ENCODE results near the gene DDX52. TPM values are rescaled to one million over a fixed set of nuclear protein-coding genes. Genes with fewer than 3 reads are reported as not detected.

The DDX52 gene
- total and polyA plus RNA-seq, 2 of the 8 experiments (the other 6 are each of a cell fraction or from before 2014, with no cell fraction given) = 10.0 to 45.9 TPM

GRCh38 chr17:37667039-37667438 is 23.8 kb upstream of the DDX52 start:
- DNase-seq (ENCODE audit: low read depth in 1 of 2, low spot score in 2 of 2) = no peak
- H3K79me2 ChIP-seq (ENCODE audit: control insufficient read depth in 1 of 2, insufficient read depth in 2 of 2, low read length in 2 of 2) = no peaks in the 10 kb centered on the region
- TF ChIP-seq RNF2 (IDR thresholded peaks at IDR 0.05; ENCODE audit: borderline replicate concordance, low read depth, low read length, missing control alignments, poor library complexity, severe bottlenecking) = no peak
- TF ChIP-seq EZH2 (IDR thresholded peaks at IDR 0.05; ENCODE audit: low read depth, low read length, severe bottlenecking) = no peak
- TF ChIP-seq SUZ12 (IDR thresholded peaks at IDR 0.05; ENCODE audit: low read length) = no peak
- no peak for TF ChIP-seq KDM5A (IDR thresholded peaks at IDR 0.05; ENCODE audit: low read length)
- TF ChIP-seq YY1 (IDR thresholded peaks at IDR 0.05; ENCODE audit: low read depth, low read length) = no peak
- TF ChIP-seq SP1 (IDR thresholded peaks at IDR 0.05; ENCODE audit: low read depth, low read length) = no peak
- TF ChIP-seq TAF7 (optimal IDR thresholded peaks at IDR 0.05; ENCODE audit: borderline replicate concordance, low read depth, low read length) = no peak
- TF ChIP-seq RAD21 (IDR thresholded peaks at IDR 0.05 in 1 of 2, conservative IDR thresholded peaks at IDR 0.05 in 1 of 2; ENCODE audit: low read depth in 2 of 2, low read length in 2 of 2) = no peak
- no peak overlapping the region for H4K5ac ChIP-seq (ENCODE audit: insufficient read length, low read depth, low read length)
- H3K4me3 ChIP-seq (ENCODE audit: extremely low read depth in 1 of 4, insufficient read depth in 2 of 4, low read depth in 3 of 4, low read length in 4 of 4) = no peak overlapping the region
- no peak overlapping the region for H4K91ac ChIP-seq (replicated peaks; ENCODE audit: insufficient read length, low read length)
- peaks cover 0 to 5% (median 4%) of the 10 kb centered on the region in 4 experiments; a peak in 4 of 7 replicates for H3K4me1 ChIP-seq (replicated peaks in 1 of 4; ENCODE audit: control insufficient read depth in 3 of 4, insufficient read depth in 4 of 4, low read length in 3 of 4)
- H4K20me1 ChIP-seq (replicated peaks in 1 of 2; ENCODE audit: control insufficient read depth in 1 of 2, insufficient read depth in 2 of 2, low read length in 2 of 2) = no peaks in the 10 kb centered on the region
- no peak overlapping the region for H3K4ac ChIP-seq (replicated peaks; ENCODE audit: insufficient read length, low read depth, low read length)
- no peak overlapping the region for H3K27ac ChIP-seq (ENCODE audit: low read depth, low read length)
- no peaks in the 10 kb centered on the region for H3K79me1 ChIP-seq (ENCODE audit: low read depth, low read length)
- H2BK12ac ChIP-seq (ENCODE audit: low read depth, low read length) = no peak overlapping the region
- no peak overlapping the region for H2BK5ac ChIP-seq (ENCODE audit: low read depth, low read length)
- no peak overlapping the region for H2AFZ ChIP-seq (ENCODE audit: low read length)
- 69% methylated on average over 1 of the region's 1 CpG; no CpG with 5 or more reads in 1 of the 2 experiments for WGBS, 2 experiments (ENCODE audit: extremely low coverage in 1 of 2, insufficient coverage in 1 of 2, insufficient read length in 1 of 2, insufficient replicate concordance in 2 of 2, low coverage in 1 of 2, low lambda C conversion rate in 2 of 2, missing lambda C conversion rate in 1 of 2)
- no peak overlapping the region for H4K8ac ChIP-seq (ENCODE audit: extremely low read depth, insufficient read depth, low read length)
- H3K23ac ChIP-seq (ENCODE audit: insufficient read length) = no peak overlapping the region
- no peak overlapping the region for H2BK120ac ChIP-seq (replicated peaks; ENCODE audit: low read depth, low read length)
- no peak overlapping the region for H3K9ac ChIP-seq (replicated peaks in 1 of 4; ENCODE audit: extremely low read depth in 1 of 4, low read depth in 3 of 4, low read length in 3 of 4)
- H3K56ac ChIP-seq (replicated peaks; ENCODE audit: insufficient read length, low read depth, low read length) = no peak overlapping the region
- no peaks in the 10 kb centered on the region for H3K9me3 ChIP-seq (ENCODE audit: insufficient read depth in 2 of 2, low read depth in 1 of 2, low read length in 1 of 2)
- ChIA-PET CTCF (ENCODE audit: partially characterized antibody) (interaction anchor here (0.6 to 1.7 kb wide), 4 partner anchors 17 to 149 kb away, joined by 3 to 4 read pairs (median 4); no protein-coding TSS in a partner anchor), POLR2A (ENCODE audit: partially characterized antibody) (interaction anchor here (1.3 to 1.5 kb wide), 2 partner anchors 10 to 58 kb away, joined by 3 to 4 read pairs; partner anchors contain the start of gene SYNRG)
- H2BK15ac ChIP-seq (ENCODE audit: low read length) = no peak overlapping the region
- no peak overlapping the region for H2AK5ac ChIP-seq (ENCODE audit: low read depth, low read length)
- no peak overlapping the region for H3K4me2 ChIP-seq (ENCODE audit: insufficient read depth in 1 of 2, low read depth in 2 of 2, low read length in 2 of 2)
- FAIRE-seq = no peak
- no peaks in the 10 kb centered on the region for H3K23me2 ChIP-seq (ENCODE audit: low read depth, low read length)
- no peaks in the 10 kb centered on the region for H3K36me3 ChIP-seq (ENCODE audit: control insufficient read depth in 2 of 4, insufficient read depth in 4 of 4, low read length in 3 of 4)
- H3K27me3 ChIP-seq (replicated peaks in 1 of 4; ENCODE audit: control insufficient read depth in 3 of 4, extremely low read depth in 1 of 4, insufficient read depth in 3 of 4, low read length in 3 of 4) = no peaks in the 10 kb centered on the region; a peak in 1 of 7 replicates
- H3K14ac ChIP-seq (ENCODE audit: insufficient read length) = no peak overlapping the region
- H3K18ac ChIP-seq (ENCODE audit: extremely low read depth, low read length) = no peak overlapping the region
- H2BK20ac ChIP-seq (ENCODE audit: low read length) = no peak overlapping the region

Measured in H1 (cell line).